NCI-H2107 treated with DMSO at 0.1 percent for 48 hours (cell line): ENCODE data around the gene ANKRD11.

Source experiments
- DNase-seq: peaks from one replicate; lab custom pipeline; 2025; ENCODE audit not compliant: unreplicated experiment; lab: John Stamatoyannopoulos, UW

The ANKRD11 gene

GRCh38 chr16:89319886-89320781 is 170.2 kb downstream of the ANKRD11 start:
- no peak for DNase-seq

- DNase-seq: no peak
These were observed 170.8 kb downstream of the ANKRD11 start for GRCh38 chr16:89319631-89319885.

- no peak for DNase-seq
These were observed 171.3 kb downstream of the ANKRD11 start for GRCh38 chr16:89318871-89319630.

- DNase-seq: no peak
These were observed 172.0 kb downstream of the ANKRD11 start for GRCh38 chr16:89318430-89318758.

- DNase-seq: no peak
These were observed 172.5 kb downstream of the ANKRD11 start for GRCh38 chr16:89317729-89318429.

- no peak for DNase-seq
These were observed 173.2 kb downstream of the ANKRD11 start for GRCh38 chr16:89317101-89317671.

- no peak for DNase-seq
These were observed 173.7 kb downstream of the ANKRD11 start for GRCh38 chr16:89316701-89317100.

GRCh38 chr16:89315791-89316581 is 174.4 kb downstream of the ANKRD11 start:
- DNase-seq: no peak

GRCh38 chr16:89315271-89315670 is 175.1 kb downstream of the ANKRD11 start:
- no peak for DNase-seq

GRCh38 chr16:89314854-89315253 is 175.5 kb downstream of the ANKRD11 start:
- DNase-seq: no peak

- no peak for DNase-seq
These were observed 176.0 kb downstream of the ANKRD11 start for GRCh38 chr16:89314357-89314756.

GRCh38 chr16:89313583-89313982 is 176.8 kb downstream of the ANKRD11 start:
- no peak for DNase-seq

- DNase-seq: no peak
These were observed 177.6 kb downstream of the ANKRD11 start for GRCh38 chr16:89312598-89313299.

- no peak for DNase-seq
These were observed 178.2 kb downstream of the ANKRD11 start for GRCh38 chr16:89312194-89312593.

- no peak for DNase-seq
These were observed 178.7 kb downstream of the ANKRD11 start for GRCh38 chr16:89311636-89312035.

GRCh38 chr16:89309438-89310122 is 180.8 kb downstream of the ANKRD11 start:
- no peak for DNase-seq

- DNase-seq: no peak
These were observed 181.7 kb downstream of the ANKRD11 start for GRCh38 chr16:89308391-89309333.

- DNase-seq: no peak
These were observed 182.9 kb downstream of the ANKRD11 start for GRCh38 chr16:89307421-89307805.
